NCI-H2227 treated with DMSO at 0.1 percent for 48 hours (cell line): Measurements from ENCODE around the gene FIBCD1.

Experiments used
- DNase-seq: peaks from one replicate; lab custom pipeline; 2025; lab: John Stamatoyannopoulos, UW

Gene FIBCD1

DNA sequence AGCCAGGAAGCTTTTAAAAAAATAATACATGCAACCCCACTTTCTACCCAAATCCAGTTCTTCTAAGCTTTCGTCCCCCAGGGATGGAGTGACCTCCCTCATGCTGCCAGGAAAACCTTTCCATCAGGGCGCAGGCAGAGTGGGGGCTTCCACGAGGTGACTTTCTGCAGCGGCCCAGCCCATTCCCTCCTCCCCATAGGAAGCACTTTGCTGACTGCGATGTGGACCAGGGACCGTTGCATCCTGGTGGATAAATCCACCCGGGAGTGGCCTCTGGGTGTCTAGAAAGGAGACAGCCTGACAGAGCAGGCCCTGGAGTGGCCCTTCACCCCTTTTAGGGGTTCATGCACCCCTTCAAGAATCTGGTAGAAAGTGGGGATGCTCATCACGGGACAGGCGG, 44.0 kb downstream of the FIBCD1 start:
- no peak for DNase-seq

DNA sequence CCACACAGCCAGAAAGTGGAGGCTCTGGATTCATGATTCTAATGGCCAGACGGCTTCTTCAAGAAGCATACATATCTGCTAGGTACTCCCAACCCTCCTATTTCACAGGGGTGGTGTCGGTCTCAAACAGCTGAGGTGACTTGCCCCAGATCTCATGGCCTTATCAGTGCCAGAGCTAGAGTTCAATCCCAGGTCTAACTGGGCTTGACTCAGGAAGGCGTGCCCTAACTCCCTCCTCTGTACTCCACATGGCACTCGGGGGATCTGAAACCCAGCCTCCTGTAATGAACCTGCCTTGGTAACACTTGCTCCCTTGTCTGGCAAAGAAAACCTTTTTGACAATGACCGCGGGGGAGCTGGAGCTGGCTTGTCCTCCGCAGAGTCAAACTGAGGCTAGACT, 44.5 kb downstream of the FIBCD1 start:
- DNase-seq: no peak

DNA sequence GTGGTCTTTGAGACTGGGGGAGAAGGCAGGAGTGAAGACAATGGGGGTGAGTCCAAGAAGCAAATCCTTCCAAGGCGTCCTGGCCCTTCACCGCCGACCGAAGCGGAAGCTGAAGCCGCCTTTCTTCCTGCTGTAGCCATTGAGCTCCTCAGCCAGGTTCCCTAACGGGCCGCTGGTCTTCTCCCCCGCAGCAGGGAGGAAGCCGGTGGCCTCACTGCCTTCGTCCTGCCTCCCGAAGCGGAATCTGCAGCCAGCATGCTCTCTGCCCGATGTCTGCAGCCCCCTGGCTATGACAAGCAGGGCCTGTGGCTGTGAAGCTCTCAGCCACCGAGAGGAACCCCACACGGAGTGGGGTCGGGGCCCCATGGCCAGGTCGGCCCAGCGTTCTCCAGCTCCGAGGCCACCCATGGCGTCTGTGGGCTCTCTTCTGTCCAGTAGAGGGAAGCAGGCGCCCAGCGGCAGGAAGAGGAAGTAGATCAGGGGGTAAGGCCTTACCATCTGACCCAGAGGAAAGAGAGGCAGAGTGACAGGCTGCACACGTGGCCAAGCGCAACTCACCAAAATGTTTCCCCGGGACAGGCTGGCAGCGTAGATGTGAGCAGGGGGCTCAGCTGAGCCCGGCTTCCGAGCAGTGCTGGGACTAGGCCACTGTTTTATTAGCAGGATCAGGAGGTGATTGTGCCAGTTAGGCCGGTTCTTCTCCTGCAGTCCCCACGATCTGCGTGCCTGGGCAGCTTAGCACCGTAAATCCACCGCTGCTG, 45.5 kb downstream of the FIBCD1 start:
- no peak for DNase-seq

DNA sequence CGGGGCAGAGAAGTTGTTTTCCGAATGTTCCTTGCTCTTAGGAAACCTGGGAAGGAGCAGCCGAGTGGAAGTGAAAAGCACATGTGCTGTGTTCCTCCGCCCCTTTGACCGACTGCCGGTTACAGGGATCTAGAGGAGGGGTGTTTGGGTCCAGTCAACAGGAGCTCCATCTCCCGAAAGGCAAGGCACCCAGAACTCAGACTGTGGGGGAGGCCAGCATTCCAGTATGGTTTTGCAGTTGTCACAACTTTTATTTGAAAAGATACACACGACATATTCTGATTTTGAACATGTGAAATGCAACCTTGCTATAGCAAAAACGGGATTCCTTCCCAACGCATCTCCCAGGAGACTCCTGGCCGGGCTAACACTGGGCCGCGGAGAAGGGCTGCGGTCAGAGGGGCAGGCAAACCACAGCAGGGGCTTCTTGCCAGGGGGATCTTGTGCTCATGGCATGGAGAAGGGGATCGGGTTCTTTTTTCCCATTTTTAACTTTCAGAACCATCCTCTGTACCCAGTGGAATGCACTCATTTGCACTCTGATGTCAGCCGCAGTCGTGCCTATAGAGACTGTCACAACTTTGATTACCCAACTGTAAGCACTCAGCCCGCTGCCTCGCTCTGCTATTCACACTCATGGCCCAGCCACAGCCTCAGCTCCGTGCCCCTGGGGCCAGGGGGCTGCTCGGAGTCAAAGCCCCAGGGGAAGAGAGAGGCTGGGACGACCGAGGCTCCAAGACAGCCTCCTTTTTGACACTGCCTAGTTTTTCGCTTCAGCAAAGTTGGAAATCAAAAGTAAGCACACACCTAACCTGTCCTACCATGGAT, 46.4 kb downstream of the FIBCD1 start:
- DNase-seq: no peak

DNA sequence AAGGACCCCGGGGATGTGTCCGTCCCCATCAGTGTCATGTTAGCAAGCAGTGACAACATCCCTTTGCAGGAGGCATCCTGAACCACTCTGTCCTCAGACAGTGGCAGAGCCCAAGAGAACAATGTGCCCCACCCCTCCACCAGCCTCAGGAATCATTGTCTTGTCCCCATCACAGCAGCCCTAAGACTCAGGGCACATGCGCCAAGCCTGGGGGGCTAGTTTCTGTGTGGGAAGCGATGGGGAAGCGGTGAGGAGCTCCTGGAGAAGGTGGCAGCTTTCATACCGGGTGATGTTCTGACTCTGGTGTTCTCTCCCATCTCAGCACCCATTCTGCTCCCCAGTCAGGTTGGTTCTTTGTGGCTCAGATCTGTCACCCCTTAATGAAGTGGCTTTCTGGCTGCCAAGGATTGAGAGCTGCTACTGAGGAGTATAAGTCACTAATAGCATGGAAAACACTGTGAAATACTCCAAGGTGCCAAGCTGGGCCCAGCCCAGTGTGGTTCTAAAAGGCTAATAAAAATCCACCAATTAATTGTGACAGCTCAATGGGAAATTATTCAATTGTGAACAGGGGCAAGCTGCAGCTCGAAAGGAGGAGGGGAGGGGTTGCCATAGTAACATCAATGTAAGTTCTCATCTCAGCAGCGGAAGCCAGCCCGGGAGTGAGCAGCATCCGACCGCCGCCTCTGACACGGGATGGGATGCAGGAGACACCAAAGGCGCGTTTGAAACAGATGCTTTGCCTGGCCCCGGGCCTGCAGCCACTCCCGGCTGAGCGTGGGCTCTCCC, 47.2 kb downstream of the FIBCD1 start:
- DNase-seq: peak; percentile 3

DNA sequence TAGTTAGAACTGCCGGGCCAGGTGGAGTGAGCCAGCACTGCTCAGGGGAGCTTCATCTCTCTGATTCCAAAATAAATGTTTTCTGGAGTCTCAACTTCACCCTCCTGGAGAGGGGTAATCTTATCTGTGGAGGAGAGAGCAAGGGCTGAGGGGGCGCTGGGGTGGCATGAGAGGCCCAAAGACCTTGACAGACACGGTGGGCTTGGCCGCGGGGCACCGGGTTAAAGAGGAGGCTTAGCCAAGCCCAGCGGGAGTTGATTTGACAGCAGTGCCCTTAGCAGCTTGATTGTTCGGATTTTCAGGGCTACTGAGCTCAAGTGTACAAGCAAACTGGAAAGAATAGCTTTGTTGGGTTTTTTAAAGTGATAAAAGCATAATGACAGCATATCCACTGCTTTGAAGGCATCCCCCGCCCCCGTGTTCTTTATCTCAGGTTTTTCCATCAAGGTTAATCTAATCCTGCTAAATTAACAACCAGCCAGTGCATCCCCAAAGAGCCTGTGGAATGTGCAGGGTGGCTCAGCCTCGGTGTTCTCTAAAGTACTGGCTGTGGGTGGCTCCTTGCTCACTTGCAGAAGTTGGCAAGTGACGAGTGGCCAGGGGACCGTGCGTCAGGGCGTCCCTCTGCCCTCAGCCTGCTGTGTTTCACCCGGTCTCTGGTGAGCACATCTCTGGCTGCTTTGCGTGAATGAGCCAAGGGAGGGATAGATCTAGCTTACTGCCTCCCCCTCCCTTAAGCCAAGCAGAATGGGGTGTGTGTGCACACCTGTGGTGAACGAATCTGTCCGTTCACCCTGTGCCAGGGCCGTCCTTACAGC, 48.0 kb downstream of the FIBCD1 start:
- peak; percentile 6 for DNase-seq

DNA sequence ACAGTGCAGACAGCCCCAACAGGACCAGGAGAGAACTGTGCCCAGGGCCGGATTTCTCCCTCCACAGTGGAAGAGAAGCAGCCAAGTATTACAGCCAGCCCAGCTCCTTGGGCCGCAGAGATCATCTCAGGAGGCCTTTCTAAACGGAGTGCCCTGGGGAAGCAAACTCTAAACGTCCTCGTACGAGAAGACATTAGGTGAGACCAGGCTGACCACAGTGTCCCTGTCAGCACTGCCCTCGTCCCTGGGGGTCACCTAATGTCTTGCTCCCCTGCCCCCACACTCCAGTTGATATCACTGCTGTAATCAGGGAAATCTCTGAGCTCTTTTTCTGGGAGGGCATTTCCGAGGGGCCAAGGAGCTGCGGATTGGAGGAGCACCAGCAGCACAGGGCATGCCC, 48.9 kb downstream of the FIBCD1 start:
- DNase-seq: no peak

DNA sequence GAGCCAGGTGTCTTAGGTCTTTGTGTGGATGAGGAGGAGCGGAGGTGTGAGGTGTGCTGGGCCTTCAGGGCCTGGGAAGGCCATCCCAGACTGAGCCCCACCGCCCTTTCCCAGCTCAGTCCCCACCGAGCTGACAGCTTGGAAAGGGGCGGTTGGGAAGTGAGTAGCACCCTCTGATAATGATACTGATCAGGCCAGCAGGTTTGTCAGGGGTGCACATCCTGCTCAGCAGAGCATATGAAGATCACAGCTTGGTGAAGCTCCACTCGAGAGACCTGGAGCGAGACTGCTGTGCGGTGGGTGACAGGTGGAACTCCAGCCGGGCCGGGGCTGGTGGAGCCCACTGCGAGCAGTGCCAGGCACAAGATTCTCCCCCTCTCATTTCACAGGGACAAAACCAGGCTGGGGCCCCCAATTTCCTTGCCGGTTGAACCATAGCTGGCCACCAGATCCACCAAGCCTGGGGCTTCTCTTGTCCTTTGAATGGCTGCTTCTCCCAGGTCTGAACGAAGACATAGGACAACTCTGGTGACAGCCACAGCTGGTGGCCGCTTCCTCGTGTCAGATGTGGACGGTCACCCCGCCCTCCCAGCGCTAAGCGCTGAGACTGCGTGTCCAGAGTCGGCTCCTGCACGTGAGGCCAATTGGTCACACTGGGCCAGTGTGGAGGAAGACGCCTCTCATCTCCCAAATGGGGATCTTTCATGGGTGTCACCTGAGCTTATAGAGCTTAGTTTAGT, 50.7 kb downstream of the FIBCD1 start:
- no peak for DNase-seq

DNA sequence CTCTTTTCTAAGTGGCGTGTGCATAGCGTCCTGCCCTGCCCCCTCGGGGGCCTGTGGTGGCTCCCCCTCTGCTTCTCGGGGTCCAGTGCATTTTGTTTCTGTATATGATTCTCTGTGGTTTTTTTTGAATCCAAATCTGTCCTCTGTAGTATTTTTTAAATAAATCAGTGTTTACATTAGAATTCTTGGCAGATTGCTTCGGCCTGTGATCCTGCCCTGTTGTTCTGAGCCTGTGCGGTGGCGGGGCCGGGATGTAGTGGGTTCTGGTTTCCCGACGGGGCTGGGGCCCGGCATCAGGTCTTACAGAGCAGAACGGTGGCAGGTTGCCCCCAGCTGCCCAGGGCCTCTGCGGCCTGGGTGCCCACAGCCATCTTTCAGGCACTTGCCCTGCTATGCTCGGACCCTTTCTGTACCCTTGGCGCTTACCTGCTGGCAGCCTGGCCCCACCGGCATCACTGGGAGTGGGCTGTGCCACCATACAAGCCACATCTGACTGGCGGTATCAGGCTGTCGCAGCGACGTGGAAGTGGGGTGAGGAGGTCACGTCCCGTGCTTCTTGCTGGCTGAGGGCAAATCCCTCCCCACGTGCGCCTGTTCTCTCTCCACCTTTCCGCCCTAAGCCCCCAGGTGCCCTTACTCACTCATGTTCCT, 51.4 kb downstream of the FIBCD1 start:
- no peak for DNase-seq

DNA sequence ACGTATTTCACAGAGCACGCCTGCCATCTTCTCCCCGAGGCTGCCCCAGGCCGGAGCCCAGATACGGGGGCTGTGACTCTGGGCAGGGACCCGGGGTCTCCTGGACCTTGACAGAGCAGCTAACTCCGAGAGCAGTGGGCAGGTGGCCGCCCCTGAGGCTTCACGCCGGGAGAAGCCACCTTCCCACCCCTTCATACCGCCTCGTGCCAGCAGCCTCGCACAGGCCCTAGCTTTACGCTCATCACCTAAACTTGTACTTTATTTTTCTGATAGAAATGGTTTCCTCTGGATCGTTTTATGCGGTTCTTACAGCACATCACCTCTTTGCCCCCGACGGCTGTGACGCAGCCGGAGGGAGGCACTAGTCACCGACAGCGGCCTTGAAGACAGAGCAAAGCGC, 52.1 kb downstream of the FIBCD1 start:
- DNase-seq: no peak

DNA sequence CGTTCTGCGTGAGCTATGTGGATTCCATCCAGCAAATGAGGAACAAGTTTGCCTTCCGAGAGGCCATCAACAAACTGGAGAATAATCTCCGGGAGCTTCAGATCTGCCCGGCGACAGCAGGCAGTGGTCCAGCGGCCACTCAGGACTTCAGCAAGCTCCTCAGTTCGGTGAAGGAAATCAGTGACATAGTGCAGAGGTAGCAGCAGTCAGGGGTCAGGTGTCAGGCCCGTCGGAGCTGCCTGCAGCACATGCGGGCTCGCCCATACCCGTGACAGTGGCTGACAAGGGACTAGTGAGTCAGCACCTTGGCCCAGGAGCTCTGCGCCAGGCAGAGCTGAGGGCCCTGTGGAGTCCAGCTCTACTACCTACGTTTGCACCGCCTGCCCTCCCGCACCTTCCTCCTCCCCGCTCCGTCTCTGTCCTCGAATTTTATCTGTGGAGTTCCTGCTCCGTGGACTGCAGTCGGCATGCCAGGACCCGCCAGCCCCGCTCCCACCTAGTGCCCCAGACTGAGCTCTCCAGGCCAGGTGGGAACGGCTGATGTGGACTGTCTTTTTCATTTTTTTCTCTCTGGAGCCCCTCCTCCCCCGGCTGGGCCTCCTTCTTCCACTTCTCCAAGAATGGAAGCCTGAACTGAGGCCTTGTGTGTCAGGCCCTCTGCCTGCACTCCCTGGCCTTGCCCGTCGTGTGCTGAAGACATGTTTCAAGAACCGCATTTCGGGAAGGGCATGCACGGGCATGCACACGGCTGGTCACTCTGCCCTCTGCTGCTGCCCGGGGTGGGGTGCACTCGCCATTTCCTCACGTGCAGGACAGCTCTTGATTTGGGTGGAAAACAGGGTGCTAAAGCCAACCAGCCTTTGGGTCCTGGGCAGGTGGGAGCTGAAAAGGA, 53.3 kb downstream of the FIBCD1 start:
- DNase-seq: no peak

DNA sequence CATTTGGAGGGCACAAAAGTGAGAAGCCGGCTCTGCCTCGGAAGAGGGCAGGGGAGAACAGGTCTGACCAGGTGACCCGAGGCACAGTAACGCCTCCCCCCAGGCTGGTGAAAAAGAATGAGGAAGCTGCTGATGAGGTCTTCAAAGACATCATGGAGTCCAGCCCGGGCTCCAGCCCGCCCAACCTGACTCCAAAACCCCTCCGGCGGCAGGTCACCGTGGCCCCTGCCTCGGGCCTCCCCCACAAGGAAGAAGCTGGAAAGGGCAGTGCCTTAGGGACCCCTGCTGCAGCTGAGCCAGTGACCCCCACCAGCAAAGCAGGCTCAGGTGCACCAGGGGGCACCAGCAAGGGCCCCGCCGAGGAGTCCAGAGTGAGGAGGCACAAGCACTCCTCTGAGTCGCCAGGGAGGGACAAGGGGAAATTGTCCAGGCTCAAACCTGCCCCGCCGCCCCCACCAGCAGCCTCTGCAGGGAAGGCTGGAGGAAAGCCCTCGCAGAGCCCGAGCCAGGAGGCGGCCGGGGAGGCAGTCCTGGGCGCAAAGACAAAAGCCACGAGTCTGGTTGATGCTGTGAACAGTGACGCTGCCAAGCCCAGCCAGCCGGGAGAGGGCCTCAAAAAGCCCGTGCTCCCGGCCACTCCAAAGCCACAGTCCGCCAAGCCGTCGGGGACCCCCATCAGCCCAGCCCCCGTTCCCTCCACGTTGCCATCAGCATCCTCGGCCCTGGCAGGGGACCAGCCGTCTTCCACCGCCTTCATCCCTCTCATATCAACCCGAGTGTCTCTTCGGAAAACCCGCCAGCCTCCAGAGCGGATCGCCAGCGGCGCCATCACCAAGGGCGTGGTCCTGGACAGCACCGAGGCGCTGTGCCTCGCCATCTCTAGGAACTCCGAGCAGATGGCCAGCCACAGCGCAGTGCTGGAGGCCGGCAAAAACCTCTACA, 54.2 kb downstream of the FIBCD1 start:
- no peak for DNase-seq

DNA sequence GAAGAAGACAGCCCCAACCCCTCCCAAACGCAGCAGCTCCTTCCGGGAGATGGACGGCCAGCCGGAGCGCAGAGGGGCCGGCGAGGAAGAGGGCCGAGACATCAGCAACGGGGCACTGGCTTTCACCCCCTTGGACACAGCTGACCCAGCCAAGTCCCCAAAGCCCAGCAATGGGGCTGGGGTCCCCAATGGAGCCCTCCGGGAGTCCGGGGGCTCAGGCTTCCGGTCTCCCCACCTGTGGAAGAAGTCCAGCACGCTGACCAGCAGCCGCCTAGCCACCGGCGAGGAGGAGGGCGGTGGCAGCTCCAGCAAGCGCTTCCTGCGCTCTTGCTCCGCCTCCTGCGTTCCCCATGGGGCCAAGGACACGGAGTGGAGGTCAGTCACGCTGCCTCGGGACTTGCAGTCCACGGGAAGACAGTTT, 54.9 kb downstream of the FIBCD1 start:
- no peak for DNase-seq

DNA sequence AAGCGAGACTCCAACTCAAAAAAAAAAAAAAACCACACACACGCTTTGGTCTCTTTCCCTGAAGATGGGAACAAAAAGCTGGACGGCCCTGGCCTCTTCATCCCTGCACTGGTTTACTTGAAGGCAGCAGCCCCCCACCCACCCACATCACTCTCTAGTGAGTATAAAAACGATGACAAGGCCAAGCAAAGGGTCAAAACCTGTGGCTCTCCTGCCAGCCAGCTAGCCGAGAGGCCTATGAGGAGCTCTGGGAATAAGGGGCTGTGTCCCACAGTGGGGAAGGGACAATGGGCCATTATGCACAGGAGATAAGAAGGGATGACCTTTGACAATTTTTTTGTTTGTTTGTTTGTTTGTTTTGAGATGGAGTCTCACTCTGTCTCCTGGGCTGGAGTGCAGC, 55.6 kb downstream of the FIBCD1 start:
- DNase-seq: no peak

DNA sequence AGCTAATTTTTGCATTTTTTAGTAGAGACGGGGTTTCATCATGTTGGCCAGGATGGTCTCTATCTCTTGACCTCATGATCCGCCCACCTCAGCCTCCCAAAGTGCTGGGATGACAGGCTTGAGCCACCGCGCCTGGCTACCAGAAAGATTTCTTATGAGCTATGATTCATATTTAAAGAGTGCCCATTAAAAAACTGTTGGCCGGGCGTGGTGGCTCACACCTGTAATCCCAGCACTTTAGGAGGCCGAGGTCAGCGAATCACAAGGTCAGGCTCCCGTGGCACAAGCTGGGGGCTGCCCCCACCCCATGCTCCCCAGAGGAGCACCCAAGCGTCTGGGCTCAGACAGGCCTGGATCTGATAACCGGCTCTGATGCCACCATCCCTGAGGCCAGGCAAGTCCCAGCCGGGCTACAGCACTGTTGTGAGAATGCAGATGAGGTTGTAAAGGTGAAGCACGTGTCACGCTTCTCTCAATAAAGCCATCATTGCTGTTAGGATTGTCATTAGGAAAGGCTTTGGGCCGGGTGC, 56.3 kb downstream of the FIBCD1 start:
- DNase-seq: no peak

DNA sequence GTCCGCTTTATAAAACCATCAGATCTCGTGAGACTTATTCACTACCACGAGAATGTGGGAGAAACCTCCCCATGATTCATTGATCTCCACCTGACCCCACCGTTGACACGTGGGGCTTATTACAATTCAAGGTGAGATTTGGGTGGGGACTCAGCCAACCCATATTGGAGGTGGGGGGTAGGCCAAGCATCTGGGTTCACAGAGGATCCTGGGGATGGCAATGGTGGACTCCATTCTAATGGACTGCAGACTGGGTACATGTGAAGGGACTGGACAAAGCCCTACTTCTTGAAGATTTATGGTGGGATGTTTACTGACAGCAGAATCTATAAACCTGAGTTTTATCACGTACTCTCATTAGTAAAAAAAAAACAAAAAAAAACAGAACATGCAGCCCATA, 57.5 kb downstream of the FIBCD1 start:
- no peak for DNase-seq

DNA sequence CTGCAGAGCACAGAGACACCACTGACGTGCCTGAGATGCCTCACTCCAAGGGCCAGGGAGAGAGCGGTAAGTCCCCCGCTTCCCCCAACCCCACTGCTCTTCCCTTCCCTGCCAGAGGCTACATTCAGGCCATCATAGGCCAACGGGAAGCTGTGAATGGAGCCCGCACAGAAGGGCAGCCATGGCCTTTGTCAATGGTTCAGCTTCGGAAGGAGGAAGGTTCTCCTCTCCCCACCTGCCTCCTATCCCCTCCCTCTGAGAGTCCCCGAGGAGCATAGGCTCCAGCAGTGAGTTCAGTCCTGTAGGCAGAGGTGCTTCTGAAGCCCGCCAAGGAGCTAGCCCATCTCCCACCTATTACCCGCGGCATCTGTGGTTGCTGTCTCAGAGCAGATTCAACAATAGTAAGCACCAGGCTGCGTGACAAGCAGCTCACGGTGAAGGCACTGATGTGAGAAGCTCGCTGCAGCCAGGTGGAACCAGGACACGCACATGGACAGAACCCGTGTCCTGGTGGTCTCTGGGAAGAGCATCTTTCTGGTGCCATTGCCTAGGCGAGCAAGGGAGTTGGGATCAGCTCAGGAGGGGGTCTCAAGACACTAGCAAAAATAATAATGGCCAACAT, 58.3 kb downstream of the FIBCD1 start:
- no peak for DNase-seq
